DOHH2 (cell line): Measurements from ENCODE around the gene ARL6IP1.

Experiments
- H3F3A ChIP-seq: fragments of 200-600 bp; sonication (generic), shearing (Covaris generic); 2 replicates; pipeline ENCODE4 v1.6.0; 2016; ENCODE audit warnings: antibody characterized with exemption, mild to moderate bottlenecking; ENCODE audit not compliant: control insufficient read depth, insufficient read depth
- H3K27ac ChIP-seq: fragments of 200-600 bp; sonication (generic); 2 replicates; pipeline ENCODE4 v1.5.1; 2014; ENCODE audit warnings: low read depth, mild to moderate bottlenecking, low read length, moderate library complexity
- H3K27me3 ChIP-seq: fragments of 200-600 bp; sonication (generic); 2 replicates; pipeline ENCODE4 v1.6.1; 2014; ENCODE audit warnings: mild to moderate bottlenecking, low read length, mixed read lengths; ENCODE audit not compliant: control insufficient read depth
- H3K36me3 ChIP-seq: fragments of 200-600 bp; sonication (generic); 2 replicates; pipeline ENCODE4 v1.6.1; 2014; ENCODE audit warnings: mild to moderate bottlenecking, low read length, moderate library complexity, mixed read lengths; ENCODE audit not compliant: control insufficient read depth
- H3K4me1 ChIP-seq: fragments of 200-600 bp; sonication (generic); 2 replicates; pipeline ENCODE4 v1.6.1; 2014; ENCODE audit warnings: mild to moderate bottlenecking, low read length, mixed read lengths; ENCODE audit not compliant: control insufficient read depth
- H3K4me2 ChIP-seq: fragments of 200-600 bp; sonication (generic); 2 replicates; pipeline ENCODE4 v1.6.0; 2014; ENCODE audit warnings: mild to moderate bottlenecking, low read length, moderate library complexity
- H3K4me3 ChIP-seq: fragments of 200-600 bp; sonication (generic); 2 replicates; pipeline ENCODE4 v1.5.1; 2014; ENCODE audit warnings: mild to moderate bottlenecking, low read length, mixed read lengths
- H3K79me2 ChIP-seq: fragments of 200-600 bp; sonication (generic); 2 replicates; pipeline ENCODE4 v1.6.1; 2014; ENCODE audit warnings: mild to moderate bottlenecking, low read length, mixed read lengths; ENCODE audit not compliant: control insufficient read depth
- H3K9me2 ChIP-seq: fragments of 200-600 bp; sonication (generic); replicated peaks from 2 replicates; pipeline ENCODE4 v1.6.1; 2014; ENCODE audit warnings: mild to moderate bottlenecking, low read length, mixed read lengths; ENCODE audit not compliant: control insufficient read depth
- H3K9me3 ChIP-seq: fragments of 200-600 bp; sonication (generic); 2 replicates; pipeline ENCODE4 v1.6.1; 2014; ENCODE audit warnings: antibody characterized with exemption, low read length, mixed read lengths; ENCODE audit not compliant: control insufficient read depth, insufficient read depth
- H4K20me1 ChIP-seq: fragments of 200-600 bp; sonication (generic); 2 replicates; pipeline ENCODE4 v1.6.0; 2014; ENCODE audit warnings: low read depth, mild to moderate bottlenecking, antibody characterized with exemption, low read length, moderate library complexity; ENCODE audit not compliant: control insufficient read depth, insufficient read depth
- CTCF ChIP-seq: fragments of 200-600 bp; sonication (generic); IDR thresholded peaks from one replicate; pipeline ENCODE4 v1.5.1; 2014; ENCODE audit warnings: antibody characterized with exemption, mild to moderate bottlenecking, low read depth, low read length; ENCODE audit not compliant: poor library complexity, severe bottlenecking
- EZH2phosphoT487 ChIP-seq: fragments of 200-600 bp; sonication (generic); IDR thresholded peaks from 2 replicates; pipeline ENCODE4 v1.6.1; 2017; ENCODE audit warnings: borderline replicate concordance, mild to moderate bottlenecking, antibody characterized with exemption, low read length, moderate library complexity, mixed read lengths

The ARL6IP1 gene

GRCh38 chr16:18801145-18801972, at the start of gene ARL6IP1:
TSS of gene ARL6IP1 (minus strand) at chr16:18801549. CDS start at chr16:18801466, 83 bp downstream.
- Histone ChIP-seq H3F3A (peaks cover 46% of the 10 kb centered on the region), H3K79me2 (peaks cover 65% of the 10 kb centered on the region)

GRCh38 chr16:18846416-18846815, 45.1 kb upstream of the ARL6IP1 start:
- H3K4me1 ChIP-seq: no peaks in the 10 kb centered on the region
- H3K4me3 ChIP-seq: no peak overlapping the region
- no peaks in the 10 kb centered on the region for H3K27me3 ChIP-seq
- no peak for TF ChIP-seq CTCF
- no peak for TF ChIP-seq EZH2phosphoT487
- peaks cover 3% of the 10 kb centered on the region; the same call in 1 of the 2 replicates for H3F3A ChIP-seq
- H3K9me2 ChIP-seq: no peaks in the 10 kb centered on the region
- H4K20me1 ChIP-seq: 0 out of 2 replicates have a peak, but pooled peaks cover 3% of the 10 kb centered on the region
- no peaks in the 10 kb centered on the region for H3K9me3 ChIP-seq
- peaks cover 15% of the 10 kb centered on the region for H3K79me2 ChIP-seq
- peaks cover 93% of the 10 kb centered on the region for H3K36me3 ChIP-seq
- no peak overlapping the region for H3K4me2 ChIP-seq
- H3K27ac ChIP-seq: no peak overlapping the region

More at GRCh38 chr16:18801145-18801972, at the start of gene ARL6IP1:
- H3K27ac ChIP-seq: peak within 1 kb of the TSS; percentile 78
- H3K9me3 ChIP-seq: no peaks in the 10 kb centered on the region
- H3K27me3 ChIP-seq: no peaks in the 10 kb centered on the region
- TF ChIP-seq CTCF (peak; percentile 91), EZH2phosphoT487 (no peak)
- H3K4me2 ChIP-seq: peak within 1 kb of the TSS; percentile 86
- H3K4me3 ChIP-seq: peak within 1 kb of the TSS; percentile 94
- peaks cover 54% of the 10 kb centered on the region for H3K4me1 ChIP-seq
- peaks cover 72% of the 10 kb centered on the region for H3K36me3 ChIP-seq
- no peaks in the 10 kb centered on the region for H3K9me2 ChIP-seq
- H4K20me1 ChIP-seq: peaks cover 22% of the 10 kb centered on the region

DNA sequence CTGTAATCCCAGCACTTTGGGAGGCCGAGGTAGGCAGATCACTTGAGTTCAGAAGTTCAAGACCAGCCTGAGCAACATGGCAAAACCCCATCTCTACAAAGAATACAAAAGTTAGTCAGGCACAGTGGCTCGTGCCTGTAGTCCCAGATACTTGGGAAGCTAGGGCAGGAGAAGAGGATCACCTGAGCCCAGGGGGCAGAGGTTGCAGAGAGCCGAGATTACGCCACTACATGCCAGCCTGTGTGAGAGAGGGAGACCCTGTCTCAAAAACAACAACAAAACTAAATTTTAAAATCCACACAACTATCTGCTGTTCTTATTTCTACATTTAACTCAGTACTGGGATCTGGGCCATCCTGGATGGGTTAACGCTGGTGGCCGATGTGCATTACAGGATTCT, 41.2 kb upstream of the ARL6IP1 start:
- no peaks in the 10 kb centered on the region for H3K9me3 ChIP-seq
- no peak overlapping the region for H3K4me3 ChIP-seq
- H3F3A ChIP-seq: peaks cover 3% of the 10 kb centered on the region
- H3K4me1 ChIP-seq: no peaks in the 10 kb centered on the region
- H3K9me2 ChIP-seq: no peaks in the 10 kb centered on the region
- H3K27me3 ChIP-seq: no peaks in the 10 kb centered on the region
- TF ChIP-seq EZH2phosphoT487 (no peak), CTCF (no peak)
- 0 out of 2 replicates have a peak, but pooled peaks cover 3% of the 10 kb centered on the region for H4K20me1 ChIP-seq
- H3K4me2 ChIP-seq: no peak overlapping the region
- peaks cover 13% of the 10 kb centered on the region for H3K79me2 ChIP-seq
- peaks cover 92% of the 10 kb centered on the region for H3K36me3 ChIP-seq
- no peak overlapping the region for H3K27ac ChIP-seq
